ENCODE measurements around the gene C16orf74. TPM values are rescaled to one million over a fixed set of nuclear protein-coding genes. Genes with fewer than 3 reads are reported as not detected.

The C16orf74 gene
- total RNA-seq, 1 donor from 2014 or later = 11.6 TPM

GRCh38 chr16:85675251-85675874 is 75.5 kb downstream of the C16orf74 start:
- no peaks in the 10 kb centered on the region for H3K27me3 ChIP-seq (ENCODE audit: control insufficient read depth, insufficient read depth, low read length)
- DNase-seq (ENCODE audit: low read depth) = no peak
- no peak overlapping the region for H3K4me3 ChIP-seq (ENCODE audit: low read depth, low read length)
- peaks cover 4% of the 10 kb centered on the region for H3K36me3 ChIP-seq (ENCODE audit: control insufficient read depth, insufficient read depth, low read length)
- TF ChIP-seq CTCF (IDR thresholded peaks at IDR 0.05; ENCODE audit: insufficient read depth, low read length, poor library complexity, severe bottlenecking) = peak; percentile 38

- TF ChIP-seq CTCF (IDR thresholded peaks at IDR 0.05; ENCODE audit: insufficient read depth, low read length, poor library complexity, severe bottlenecking) = no peak
- Histone ChIP-seq H3K27me3 (ENCODE audit: control insufficient read depth, insufficient read depth, low read length) (no peaks in the 10 kb centered on the region), H3K36me3 (ENCODE audit: control insufficient read depth, insufficient read depth, low read length) (peaks cover 4% of the 10 kb centered on the region), H3K4me3 (ENCODE audit: low read depth, low read length) (no peak overlapping the region)
- DNase-seq (ENCODE audit: low read depth) = no peak
Measured at GRCh38 chr16:85674828-85675227, 76.1 kb downstream of the C16orf74 start.

- H3K4me3 ChIP-seq (ENCODE audit: low read depth, low read length) = no peak overlapping the region
- H3K27me3 ChIP-seq (ENCODE audit: control insufficient read depth, insufficient read depth, low read length) = no peaks in the 10 kb centered on the region
- no peak for TF ChIP-seq CTCF (IDR thresholded peaks at IDR 0.05; ENCODE audit: insufficient read depth, low read length, poor library complexity, severe bottlenecking)
- DNase-seq (ENCODE audit: low read depth) = no peak
- peaks cover 4% of the 10 kb centered on the region for H3K36me3 ChIP-seq (ENCODE audit: control insufficient read depth, insufficient read depth, low read length)
Measured at GRCh38 chr16:85674418-85674755, 76.5 kb downstream of the C16orf74 start.

GRCh38 chr16:85673529-85674417 is 77.1 kb downstream of the C16orf74 start:
- TF ChIP-seq CTCF (IDR thresholded peaks at IDR 0.05; ENCODE audit: insufficient read depth, low read length, poor library complexity, severe bottlenecking) = no peak
- Histone ChIP-seq H3K36me3 (ENCODE audit: control insufficient read depth, insufficient read depth, low read length) (peaks cover 6% of the 10 kb centered on the region), H3K4me3 (ENCODE audit: low read depth, low read length) (no peak overlapping the region), H3K27me3 (ENCODE audit: control insufficient read depth, insufficient read depth, low read length) (no peaks in the 10 kb centered on the region)
- no peak for DNase-seq (ENCODE audit: low read depth)

GRCh38 chr16:85670840-85671239 is 80.1 kb downstream of the C16orf74 start:
- no peaks in the 10 kb centered on the region for H3K27me3 ChIP-seq (ENCODE audit: control insufficient read depth, insufficient read depth, low read length)
- no peak for DNase-seq (ENCODE audit: low read depth)
- H3K36me3 ChIP-seq (ENCODE audit: control insufficient read depth, insufficient read depth, low read length) = peaks cover 8% of the 10 kb centered on the region
- no peak for TF ChIP-seq CTCF (IDR thresholded peaks at IDR 0.05; ENCODE audit: insufficient read depth, low read length, poor library complexity, severe bottlenecking)
- no peak overlapping the region for H3K4me3 ChIP-seq (ENCODE audit: low read depth, low read length)
